Heart right ventricle (tissue), 16 donors: Measurements from ENCODE around the gene CC2D2A. TPM values are rescaled to one million over a fixed set of nuclear protein-coding genes. Genes with fewer than 3 reads are reported as not detected.

Experiments
- ATAC-seq, 8 donors: fragments of 200-7000 bp; cut with Tn5 transposase; one replicate each; pipeline ENCODE4 v1.9.1; 2020; ENCODE audit warnings: mild to moderate bottlenecking in 8 of 8, moderate library complexity in 8 of 8, moderate number of reproducible peaks in 1 of 8
- DNase-seq, 2 donors: peaks; one replicate each; pipeline ENCODE4 v3.0.0-alpha.2; 2020
- H3K27ac ChIP-seq, 10 donors: fragments of 200-600 bp; sonication (generic) in 2 of 10; one replicate each; pipeline versions ENCODE4 v1.5.0 to v1.8.0; 2020 to 2022; ENCODE audit warnings: mild to moderate bottlenecking in 3 of 10
- H3K27me3 ChIP-seq, 7 donors: fragments of 200-600 bp; one replicate each; pipeline ENCODE4 v1.8.0; 2021 to 2022; ENCODE audit warnings: mild to moderate bottlenecking in 2 of 7
- H3K36me3 ChIP-seq, 9 donors: fragments of 200-600 bp; sonication (generic) in 1 of 9; one replicate each; pipeline versions ENCODE4 v1.5.0 to v1.8.0; 2020 to 2022; ENCODE audit warnings: mild to moderate bottlenecking in 2 of 9
- H3K4me1 ChIP-seq, 9 donors: fragments of 200-600 bp; sonication (generic) in 1 of 9; one replicate each; pipeline versions ENCODE4 v1.5.0 to v1.8.0; 2020 to 2022; ENCODE audit warnings: mild to moderate bottlenecking in 4 of 9
- H3K4me3 ChIP-seq, 10 donors: fragments of 200-600 bp; sonication (generic) in 2 of 10; one replicate each; pipeline versions ENCODE4 v1.5.0 to v1.8.0; 2020 to 2022; ENCODE audit warnings: mild to moderate bottlenecking in 7 of 10, moderate library complexity in 2 of 10
- H3K9me3 ChIP-seq, 11 donors: fragments of 200-600 bp in 10 of 11; sonication (generic) in 2 of 11; one replicate each; pipeline versions ENCODE4 v1.5.0 to v1.8.0; 2013 to 2022; ENCODE audit warnings: mild to moderate bottlenecking in 2 of 11, control low read depth in 1 of 11, moderate library complexity in 1 of 11
- CTCF ChIP-seq, 9 donors: fragments of 200-600 bp; sonication (generic) in 2 of 9; IDR thresholded peaks; one replicate each; pipeline versions ENCODE4 v1.5.0 to v1.8.0; 2021 to 2022; ENCODE audit warnings: antibody characterized with exemption in 9 of 9, mild to moderate bottlenecking in 5 of 9, moderate library complexity in 1 of 9
- WGBS, 2 donors: extraction: QIAGEN DNeasy Blood & Tissue Kit; methylation state at CpG; one replicate each; pipeline ENCODE4 v1.1.7; 2013; ENCODE audit warnings: inconsistent platforms in 1 of 2; 5-methylcytosine and 5-hydroxymethylcytosine counted together
- intact Hi-C, 10 donors: fragments of 100-400 bp; cut with DNase I; formaldehyde crosslinking; loops; one replicate each; pipeline versions ENCODE4 v1.11.1 to v1.14.2; 2022
- polyA plus RNA-seq, 2 donors: library from polyadenylated mRNA; stranded (reverse); fragments of 200-250 nt; gene quantifications; one replicate each; pipeline ENCODE4 v1.2.3, GENCODE V29; 2013
- total RNA-seq, 10 donors: library from RNA; stranded (reverse); fragmentation: NEBNext Ultra II Directional in 3 of 10; extraction: Animal tissue kit (Norgen Biotek cat#: 25700) in 3 of 10; gene quantifications; one replicate each; pipeline versions ENCODE4 v1.2.1 to v1.2.4, GENCODE V29; 2021 to 2023
- donor health status: Arrhythmogenic right ventricular cardiomyopathy.
- donor health status: ischemic (EF 13 %, LVEDD 7.1; RV severe dilation, severe dysfunction).
- donor health status: healthy with polysubstance abuse.
- donor health status: DM: no; HTN: yes; CAD: no.
- donor health status: DM: no; HTN: no; CAD: no.
- donor health status: ischemic (EF 25% LVEDD 6.9; RV normal size, moderate dysfunction).
- donor health status: ischemic (EF 25% LVEDD 5.7; RV mildly dilated, moderate dysfunction).
- donor health status: healthy.
- donor health status: DM: yes; HTN: yes; CAD: no.
- donor health status: Ischemic cardiomyopathy.
- donor health status: ischemic (EF 35%, LVEDD 5.7; RV mildly dilated, moderate dysfunction).
- donor health status: nonischemic (EF 11% LVEDD 7.7; RV severe dilation, severe dysfunction).
- donor health status: DM: yes; HTN: yes; CAD: no.
- donor health status: PGD.
- donor health status: ischemic (EF 29% LVEDD 5.4; RV normal size, mild dysfunction).
- donor health status: nonischemic (EF 23%, LVEDD 6.1; RV moderate dilation, normal function).

The CC2D2A gene
- total and polyA plus RNA-seq, 12 donors = 3.2 to 10.8 (median 7.6) TPM

DNA sequence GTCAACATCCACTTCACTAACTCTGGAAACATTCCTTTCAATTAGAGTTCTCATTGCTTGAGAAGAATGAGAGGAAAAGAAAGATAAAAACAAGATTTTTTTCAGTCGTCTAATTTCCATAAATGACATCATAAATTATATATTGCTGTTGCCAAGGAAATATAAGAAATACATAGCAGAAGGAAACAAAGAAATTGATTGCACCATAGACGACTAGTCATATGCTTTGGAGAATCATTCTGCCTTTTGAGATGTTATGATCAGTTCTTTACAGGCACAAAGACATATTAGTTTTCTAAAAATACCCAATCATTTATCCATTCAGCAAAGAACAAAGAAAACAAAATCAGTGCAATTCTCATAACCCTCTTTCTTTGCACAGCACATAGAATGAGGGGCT, 42.5 kb upstream of the CC2D2A start:
- TF ChIP-seq CTCF (IDR thresholded peaks at IDR 0.05) = no peak
- DNase-seq = no peak
- Histone ChIP-seq H3K4me1 (peaks cover 0 to 13% (median 5%) of the 10 kb centered on the region in 9 donors), H3K27me3 (no peaks in the 10 kb centered on the region), H3K4me3 (no peak overlapping the region), H3K9me3 (no peaks in the 10 kb centered on the region), H3K27ac (peak overlapping the region in 4 of 10 donors; percentile 31 to 68 (median 38)), H3K36me3 (no peaks in the 10 kb centered on the region)
- ATAC-seq = no peak
- intact Hi-C loops = no loop called here
- 54 to 70% methylated on average over 2 of the region's 2 CpGs for WGBS, 2 donors

DNA sequence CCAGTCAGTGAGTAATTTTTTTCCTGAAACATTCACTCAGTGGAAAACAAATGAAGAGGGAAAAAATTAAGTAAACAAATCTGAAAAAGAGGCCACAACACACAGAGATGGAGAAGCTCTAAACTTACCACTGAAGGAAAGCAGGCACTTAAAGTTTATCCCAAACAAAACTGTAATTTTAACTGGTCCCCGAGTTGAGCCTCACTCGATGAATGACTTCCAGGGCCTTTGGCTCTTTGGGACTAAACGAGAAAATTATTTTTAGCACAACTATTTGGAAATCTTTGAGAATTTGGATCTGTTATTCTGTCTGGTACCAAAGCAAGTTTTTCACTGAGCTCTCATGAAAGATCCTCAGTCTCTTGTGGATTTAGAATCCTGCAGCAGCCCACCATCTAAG, 42.0 kb upstream of the CC2D2A start, which contains the start of gene C1QTNF7:
Gene C1QTNF7, plus strand, starts transcription at position 333 of the 400 bp plus-strand sequence. CDS start 7,711 bp downstream, outside the sequence.
- Histone ChIP-seq H3K36me3 (no peaks in the 10 kb centered on the region), H3K9me3 (no peaks in the 10 kb centered on the region), H3K27ac (peak within 1 kb of the TSS in 4 of 10 donors; percentile 31 to 68 (median 38)), H3K27me3 (no peaks in the 10 kb centered on the region), H3K4me1 (peaks cover 0 to 13% (median 5%) of the 10 kb centered on the region in 9 donors), H3K4me3 (peak within 1 kb of the TSS in 1 of 10 donors; percentile 2)
- no peak for TF ChIP-seq CTCF (IDR thresholded peaks at IDR 0.05)
- DNase-seq (no peak), ATAC-seq (peak in 5 of 8 donors; percentile 35 to 57 (median 49))
- intact Hi-C loops = no loop called here
- 52 to 54% methylated on average over 3 of the region's 3 CpGs for WGBS, 2 donors

GRCh38 chr4:15428611-15429010, 41.1 kb upstream of the CC2D2A start:
- Histone ChIP-seq H3K9me3 (no peaks in the 10 kb centered on the region), H3K27ac (peak overlapping the region in 3 of 10 donors; percentile 31 to 68 (median 45)), H3K36me3 (no peaks in the 10 kb centered on the region), H3K4me3 (no peak overlapping the region), H3K4me1 (peaks cover 0 to 13% (median 5%) of the 10 kb centered on the region in 9 donors), H3K27me3 (no peaks in the 10 kb centered on the region)
- DNase-seq (no peak), ATAC-seq (peak in 1 of 8 donors; percentile 39)
- no peak for TF ChIP-seq CTCF (IDR thresholded peaks at IDR 0.05)
- 59 to 70% methylated on average over 1 of the region's 1 CpG for WGBS, 2 donors
- intact Hi-C loops = no loop called here

- Histone ChIP-seq H3K4me1 (peaks cover 0 to 14% (median 0%) of the 10 kb centered on the region in 9 donors), H3K36me3 (no peaks in the 10 kb centered on the region), H3K4me3 (no peak overlapping the region), H3K9me3 (no peaks in the 10 kb centered on the region), H3K27ac (no peak overlapping the region), H3K27me3 (no peaks in the 10 kb centered on the region)
- 85% methylated on average over 2 of the region's 2 CpGs for WGBS, 2 donors
- TF ChIP-seq CTCF (IDR thresholded peaks at IDR 0.05) = no peak
- DNase-seq = no peak
- intact Hi-C loops = no loop called here
- no peak for ATAC-seq
These were observed 35.6 kb upstream of the CC2D2A start for GRCh38 chr4:15434091-15434490.
